ENCODE measurements around the gene KRT31.

The KRT31 gene

DNA sequence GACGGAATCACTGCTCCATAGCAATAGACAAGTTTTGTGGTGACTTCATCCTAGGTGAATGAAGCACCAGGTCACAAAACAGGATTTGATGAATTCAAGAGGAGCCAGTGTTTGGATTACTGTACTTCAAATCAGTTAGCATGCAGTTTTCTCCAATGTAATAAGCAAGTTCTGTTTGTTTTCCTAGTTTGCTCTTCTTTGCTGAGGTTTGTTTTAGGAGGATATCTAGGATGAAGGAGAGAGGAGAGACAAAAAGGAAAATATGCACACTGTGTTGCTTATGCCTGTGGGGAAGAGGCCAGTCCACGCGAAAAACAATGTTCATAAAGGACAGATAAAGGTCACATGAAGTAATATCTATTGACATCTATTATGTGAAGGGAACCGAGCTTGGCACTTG is 18.0 kb upstream of the KRT31 start:
- H3K9me2 ChIP-seq (ENCODE audit: low read depth, low read length), result no peaks in the 10 kb centered on the region
- H3K27me3 ChIP-seq (ENCODE audit: insufficient read depth, low read length), result no peaks in the 10 kb centered on the region
- H3K27ac ChIP-seq (ENCODE audit: low read depth, low read length, poor library complexity, severe bottlenecking), result no peak overlapping the region
- TF ChIP-seq, protein P1, sequence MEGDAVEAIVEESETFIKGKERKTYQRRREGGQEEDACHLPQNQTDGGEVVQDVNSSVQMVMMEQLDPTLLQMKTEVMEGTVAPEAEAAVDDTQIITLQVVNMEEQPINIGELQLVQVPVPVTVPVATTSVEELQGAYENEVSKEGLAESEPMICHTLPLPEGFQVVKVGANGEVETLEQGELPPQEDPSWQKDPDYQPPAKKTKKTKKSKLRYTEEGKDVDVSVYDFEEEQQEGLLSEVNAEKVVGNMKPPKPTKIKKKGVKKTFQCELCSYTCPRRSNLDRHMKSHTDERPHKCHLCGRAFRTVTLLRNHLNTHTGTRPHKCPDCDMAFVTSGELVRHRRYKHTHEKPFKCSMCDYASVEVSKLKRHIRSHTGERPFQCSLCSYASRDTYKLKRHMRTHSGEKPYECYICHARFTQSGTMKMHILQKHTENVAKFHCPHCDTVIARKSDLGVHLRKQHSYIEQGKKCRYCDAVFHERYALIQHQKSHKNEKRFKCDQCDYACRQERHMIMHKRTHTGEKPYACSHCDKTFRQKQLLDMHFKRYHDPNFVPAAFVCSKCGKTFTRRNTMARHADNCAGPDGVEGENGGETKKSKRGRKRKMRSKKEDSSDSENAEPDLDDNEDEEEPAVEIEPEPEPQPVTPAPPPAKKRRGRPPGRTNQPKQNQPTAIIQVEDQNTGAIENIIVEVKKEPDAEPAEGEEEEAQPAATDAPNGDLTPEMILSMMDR (IDR thresholded peaks at IDR 0.05; ENCODE audit: low read length), result no peak
- TF ChIP-seq EZH2 (IDR thresholded peaks at IDR 0.05; ENCODE audit: borderline replicate concordance, low read length), result no peak
- H2AFZ ChIP-seq (ENCODE audit: low read length), result no peak overlapping the region
- H3F3A ChIP-seq (ENCODE audit: insufficient read depth, low read length), result no peaks in the 10 kb centered on the region
- no peaks in the 10 kb centered on the region for H4K20me1 ChIP-seq (ENCODE audit: insufficient read depth, low read length)
- H3K4me1 ChIP-seq (ENCODE audit: insufficient read depth, low read length, severe bottlenecking), result no peaks in the 10 kb centered on the region
- H3K4me2 ChIP-seq (ENCODE audit: low read length), result no peak overlapping the region
- no peak overlapping the region for H3K4me3 ChIP-seq (ENCODE audit: low read depth, low read length, poor library complexity, severe bottlenecking)
- no peak overlapping the region for H3K9ac ChIP-seq (ENCODE audit: low read length)
- H3K36me3 ChIP-seq (ENCODE audit: insufficient read depth, low read length), result no peaks in the 10 kb centered on the region
- no peaks in the 10 kb centered on the region for H3K9me3 ChIP-seq (ENCODE audit: low read length)
- no peaks in the 10 kb centered on the region for H3K79me2 ChIP-seq (ENCODE audit: insufficient read depth, low read length)

DNA sequence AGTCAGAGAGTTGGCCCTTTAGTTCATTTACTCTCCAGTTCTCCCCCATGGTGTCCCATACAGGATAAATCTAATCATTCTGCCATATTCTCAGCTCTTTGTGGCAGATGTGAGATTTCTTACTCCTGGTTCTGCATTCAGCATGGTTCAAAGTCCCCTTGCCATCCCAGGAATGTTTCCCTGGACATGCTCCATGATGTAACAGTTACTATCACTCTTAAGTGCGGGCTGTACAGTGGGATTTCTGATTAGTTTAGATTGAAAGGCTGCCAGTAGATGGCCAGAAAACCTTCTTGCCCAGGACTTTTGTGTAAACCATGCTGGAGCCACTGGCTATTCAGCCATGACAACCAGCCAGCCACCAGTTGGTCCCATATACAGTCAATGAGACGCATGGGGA is 16.6 kb upstream of the KRT31 start:
- H3K4me2 ChIP-seq (ENCODE audit: low read length), result no peak overlapping the region
- no peaks in the 10 kb centered on the region for H3K79me2 ChIP-seq (ENCODE audit: insufficient read depth, low read length)
- H2AFZ ChIP-seq (ENCODE audit: low read length), result no peak overlapping the region
- no peaks in the 10 kb centered on the region for H3K9me3 ChIP-seq (ENCODE audit: low read length)
- H3K9me2 ChIP-seq (ENCODE audit: low read depth, low read length), result no peaks in the 10 kb centered on the region
- H3K36me3 ChIP-seq (ENCODE audit: insufficient read depth, low read length), result no peaks in the 10 kb centered on the region
- no peak overlapping the region for H3K4me3 ChIP-seq (ENCODE audit: low read depth, low read length, poor library complexity, severe bottlenecking)
- no peaks in the 10 kb centered on the region for H3F3A ChIP-seq (ENCODE audit: insufficient read depth, low read length)
- no peaks in the 10 kb centered on the region for H3K27me3 ChIP-seq (ENCODE audit: insufficient read depth, low read length)
- H3K9ac ChIP-seq (ENCODE audit: low read length), result no peak overlapping the region
- no peaks in the 10 kb centered on the region for H3K4me1 ChIP-seq (ENCODE audit: insufficient read depth, low read length, severe bottlenecking)
- no peaks in the 10 kb centered on the region for H4K20me1 ChIP-seq (ENCODE audit: insufficient read depth, low read length)
- no peak overlapping the region for H3K27ac ChIP-seq (ENCODE audit: low read depth, low read length, poor library complexity, severe bottlenecking)
- TF ChIP-seq, protein P1 (IDR thresholded peaks at IDR 0.05; ENCODE audit: low read length), result no peak
- TF ChIP-seq EZH2 (IDR thresholded peaks at IDR 0.05; ENCODE audit: borderline replicate concordance, low read length), result no peak

DNA sequence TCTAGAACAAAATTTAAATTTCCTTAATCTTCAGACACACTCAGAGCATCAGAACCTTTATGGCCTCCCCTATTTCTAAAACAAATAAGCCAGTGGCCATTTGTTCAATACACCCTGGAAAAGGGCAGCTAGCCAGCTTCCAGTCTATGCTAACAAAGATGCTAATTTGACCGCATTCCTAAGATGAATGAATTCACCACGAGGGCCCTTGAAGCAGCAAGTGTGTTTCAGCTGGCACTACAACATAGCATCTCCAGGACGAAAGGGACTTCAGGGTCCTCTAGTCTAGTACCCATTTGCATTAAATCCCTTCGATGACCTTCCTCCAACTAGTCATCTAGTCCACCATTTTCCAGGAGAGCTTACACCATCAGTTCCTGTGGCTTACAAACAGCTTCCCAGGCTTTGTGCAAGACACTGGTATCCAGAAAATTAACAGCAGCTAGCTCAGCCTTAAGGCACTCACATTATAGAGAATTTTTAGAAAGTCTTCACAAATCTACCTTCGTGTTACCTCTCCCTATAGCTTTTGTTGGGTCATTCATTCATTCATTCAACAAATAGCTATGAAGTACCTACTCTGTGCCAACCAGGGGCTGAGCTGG is 16.0 kb upstream of the KRT31 start:
- H3K79me2 ChIP-seq (ENCODE audit: insufficient read depth, low read length), result no peaks in the 10 kb centered on the region
- H3K4me1 ChIP-seq (ENCODE audit: insufficient read depth, low read length, severe bottlenecking), result no peaks in the 10 kb centered on the region
- no peaks in the 10 kb centered on the region for H3K9me2 ChIP-seq (ENCODE audit: low read depth, low read length)
- H3K4me3 ChIP-seq (ENCODE audit: low read depth, low read length, poor library complexity, severe bottlenecking), result no peak overlapping the region
- H3K27ac ChIP-seq (ENCODE audit: low read depth, low read length, poor library complexity, severe bottlenecking), result no peak overlapping the region
- no peak for TF ChIP-seq EZH2 (IDR thresholded peaks at IDR 0.05; ENCODE audit: borderline replicate concordance, low read length)
- TF ChIP-seq, protein P1 (IDR thresholded peaks at IDR 0.05; ENCODE audit: low read length), result no peak
- H3K36me3 ChIP-seq (ENCODE audit: insufficient read depth, low read length), result no peaks in the 10 kb centered on the region
- no peaks in the 10 kb centered on the region for H3K27me3 ChIP-seq (ENCODE audit: insufficient read depth, low read length)
- H3K9ac ChIP-seq (ENCODE audit: low read length), result no peak overlapping the region
- H3F3A ChIP-seq (ENCODE audit: insufficient read depth, low read length), result no peaks in the 10 kb centered on the region
- H2AFZ ChIP-seq (ENCODE audit: low read length), result no peak overlapping the region
- no peak overlapping the region for H3K4me2 ChIP-seq (ENCODE audit: low read length)
- no peaks in the 10 kb centered on the region for H4K20me1 ChIP-seq (ENCODE audit: insufficient read depth, low read length)
- no peaks in the 10 kb centered on the region for H3K9me3 ChIP-seq (ENCODE audit: low read length)
